Measurements from ENCODE around the gene KDM4D. TPM values are rescaled to one million over a fixed set of nuclear protein-coding genes. Genes with fewer than 3 reads are reported as not detected.

Gene KDM4D
- total and polyA plus RNA-seq, 2 experiments from 2014 or later, result 0.65 to 0.94 TPM

- H3K36me3 ChIP-seq (ENCODE audit: insufficient read depth), result no peaks in the 10 kb centered on the region
- H3K27me3 ChIP-seq (ENCODE audit: insufficient read depth), result no peaks in the 10 kb centered on the region
- no peaks in the 10 kb centered on the region for H3K9me2 ChIP-seq (ENCODE audit: insufficient read depth)
- peaks cover 3% of the 10 kb centered on the region for H3K27me3 Mint-ChIP-seq (ENCODE audit: insufficient read depth, low read depth, poor library complexity)
- H3K36me3 Mint-ChIP-seq (ENCODE audit: low read depth), result no peaks in the 10 kb centered on the region
- no peak overlapping the region; the same call in 2 of the 3 replicates for H3K4me3 Mint-ChIP-seq
- H3K9me3 Mint-ChIP-seq, result no peaks in the 10 kb centered on the region
- DNase-seq (ENCODE audit: low spot score), result peak; percentile 58
- H3K4me1 Mint-ChIP-seq, result peaks cover 28% of the 10 kb centered on the region
- H3K27ac ChIP-seq (ENCODE audit: low read depth), result no peak overlapping the region
- no peak overlapping the region for H3K4me3 ChIP-seq
- peak; percentile 89 for ATAC-seq
- no peaks in the 10 kb centered on the region for H4K20me1 ChIP-seq (replicated peaks; ENCODE audit: insufficient read depth)
- no peak overlapping the region for H3K4me2 ChIP-seq
- peaks cover 13% of the 10 kb centered on the region for H3K4me1 ChIP-seq (ENCODE audit: insufficient read depth)
- no peak overlapping the region for H3K27ac Mint-ChIP-seq
- TF ChIP-seq NANOG (IDR thresholded peaks at IDR 0.05; ENCODE audit: borderline replicate concordance) (no peak), ZNF114 (CRISPR knock-in tag; IDR thresholded peaks at IDR 0.05) (no peak), CREB1 (CRISPR knock-in tag; IDR thresholded peaks at IDR 0.05; ENCODE audit: low read depth) (no peak), EZH2phosphoT487 (IDR thresholded peaks at IDR 0.05; ENCODE audit: unreplicated experiment) (no peak), JUNB (IDR thresholded peaks at IDR 0.05; ENCODE audit: unreplicated experiment) (no peak), ETS1 (IDR thresholded peaks at IDR 0.05) (no peak), REST (IDR thresholded peaks at IDR 0.05; ENCODE audit: unreplicated experiment) (no peak), STAT1 (IDR thresholded peaks at IDR 0.05; ENCODE audit: unreplicated experiment) (no peak), ZNF331 (CRISPR knock-in tag; IDR thresholded peaks at IDR 0.05; ENCODE audit: low read depth) (no peak), POLR2AphosphoS5 (IDR thresholded peaks at IDR 0.05; ENCODE audit: low read depth) (no peak), EZH2 (IDR thresholded peaks at IDR 0.05; ENCODE audit: low read depth, unreplicated experiment) (no peak)
- TF ChIP-seq, protein P1, sequence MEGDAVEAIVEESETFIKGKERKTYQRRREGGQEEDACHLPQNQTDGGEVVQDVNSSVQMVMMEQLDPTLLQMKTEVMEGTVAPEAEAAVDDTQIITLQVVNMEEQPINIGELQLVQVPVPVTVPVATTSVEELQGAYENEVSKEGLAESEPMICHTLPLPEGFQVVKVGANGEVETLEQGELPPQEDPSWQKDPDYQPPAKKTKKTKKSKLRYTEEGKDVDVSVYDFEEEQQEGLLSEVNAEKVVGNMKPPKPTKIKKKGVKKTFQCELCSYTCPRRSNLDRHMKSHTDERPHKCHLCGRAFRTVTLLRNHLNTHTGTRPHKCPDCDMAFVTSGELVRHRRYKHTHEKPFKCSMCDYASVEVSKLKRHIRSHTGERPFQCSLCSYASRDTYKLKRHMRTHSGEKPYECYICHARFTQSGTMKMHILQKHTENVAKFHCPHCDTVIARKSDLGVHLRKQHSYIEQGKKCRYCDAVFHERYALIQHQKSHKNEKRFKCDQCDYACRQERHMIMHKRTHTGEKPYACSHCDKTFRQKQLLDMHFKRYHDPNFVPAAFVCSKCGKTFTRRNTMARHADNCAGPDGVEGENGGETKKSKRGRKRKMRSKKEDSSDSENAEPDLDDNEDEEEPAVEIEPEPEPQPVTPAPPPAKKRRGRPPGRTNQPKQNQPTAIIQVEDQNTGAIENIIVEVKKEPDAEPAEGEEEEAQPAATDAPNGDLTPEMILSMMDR (conservative IDR thresholded peaks at IDR 0.05; ENCODE audit: low read depth in 2 of 2), result no peak
- TF ChIP-seq, protein P2, sequence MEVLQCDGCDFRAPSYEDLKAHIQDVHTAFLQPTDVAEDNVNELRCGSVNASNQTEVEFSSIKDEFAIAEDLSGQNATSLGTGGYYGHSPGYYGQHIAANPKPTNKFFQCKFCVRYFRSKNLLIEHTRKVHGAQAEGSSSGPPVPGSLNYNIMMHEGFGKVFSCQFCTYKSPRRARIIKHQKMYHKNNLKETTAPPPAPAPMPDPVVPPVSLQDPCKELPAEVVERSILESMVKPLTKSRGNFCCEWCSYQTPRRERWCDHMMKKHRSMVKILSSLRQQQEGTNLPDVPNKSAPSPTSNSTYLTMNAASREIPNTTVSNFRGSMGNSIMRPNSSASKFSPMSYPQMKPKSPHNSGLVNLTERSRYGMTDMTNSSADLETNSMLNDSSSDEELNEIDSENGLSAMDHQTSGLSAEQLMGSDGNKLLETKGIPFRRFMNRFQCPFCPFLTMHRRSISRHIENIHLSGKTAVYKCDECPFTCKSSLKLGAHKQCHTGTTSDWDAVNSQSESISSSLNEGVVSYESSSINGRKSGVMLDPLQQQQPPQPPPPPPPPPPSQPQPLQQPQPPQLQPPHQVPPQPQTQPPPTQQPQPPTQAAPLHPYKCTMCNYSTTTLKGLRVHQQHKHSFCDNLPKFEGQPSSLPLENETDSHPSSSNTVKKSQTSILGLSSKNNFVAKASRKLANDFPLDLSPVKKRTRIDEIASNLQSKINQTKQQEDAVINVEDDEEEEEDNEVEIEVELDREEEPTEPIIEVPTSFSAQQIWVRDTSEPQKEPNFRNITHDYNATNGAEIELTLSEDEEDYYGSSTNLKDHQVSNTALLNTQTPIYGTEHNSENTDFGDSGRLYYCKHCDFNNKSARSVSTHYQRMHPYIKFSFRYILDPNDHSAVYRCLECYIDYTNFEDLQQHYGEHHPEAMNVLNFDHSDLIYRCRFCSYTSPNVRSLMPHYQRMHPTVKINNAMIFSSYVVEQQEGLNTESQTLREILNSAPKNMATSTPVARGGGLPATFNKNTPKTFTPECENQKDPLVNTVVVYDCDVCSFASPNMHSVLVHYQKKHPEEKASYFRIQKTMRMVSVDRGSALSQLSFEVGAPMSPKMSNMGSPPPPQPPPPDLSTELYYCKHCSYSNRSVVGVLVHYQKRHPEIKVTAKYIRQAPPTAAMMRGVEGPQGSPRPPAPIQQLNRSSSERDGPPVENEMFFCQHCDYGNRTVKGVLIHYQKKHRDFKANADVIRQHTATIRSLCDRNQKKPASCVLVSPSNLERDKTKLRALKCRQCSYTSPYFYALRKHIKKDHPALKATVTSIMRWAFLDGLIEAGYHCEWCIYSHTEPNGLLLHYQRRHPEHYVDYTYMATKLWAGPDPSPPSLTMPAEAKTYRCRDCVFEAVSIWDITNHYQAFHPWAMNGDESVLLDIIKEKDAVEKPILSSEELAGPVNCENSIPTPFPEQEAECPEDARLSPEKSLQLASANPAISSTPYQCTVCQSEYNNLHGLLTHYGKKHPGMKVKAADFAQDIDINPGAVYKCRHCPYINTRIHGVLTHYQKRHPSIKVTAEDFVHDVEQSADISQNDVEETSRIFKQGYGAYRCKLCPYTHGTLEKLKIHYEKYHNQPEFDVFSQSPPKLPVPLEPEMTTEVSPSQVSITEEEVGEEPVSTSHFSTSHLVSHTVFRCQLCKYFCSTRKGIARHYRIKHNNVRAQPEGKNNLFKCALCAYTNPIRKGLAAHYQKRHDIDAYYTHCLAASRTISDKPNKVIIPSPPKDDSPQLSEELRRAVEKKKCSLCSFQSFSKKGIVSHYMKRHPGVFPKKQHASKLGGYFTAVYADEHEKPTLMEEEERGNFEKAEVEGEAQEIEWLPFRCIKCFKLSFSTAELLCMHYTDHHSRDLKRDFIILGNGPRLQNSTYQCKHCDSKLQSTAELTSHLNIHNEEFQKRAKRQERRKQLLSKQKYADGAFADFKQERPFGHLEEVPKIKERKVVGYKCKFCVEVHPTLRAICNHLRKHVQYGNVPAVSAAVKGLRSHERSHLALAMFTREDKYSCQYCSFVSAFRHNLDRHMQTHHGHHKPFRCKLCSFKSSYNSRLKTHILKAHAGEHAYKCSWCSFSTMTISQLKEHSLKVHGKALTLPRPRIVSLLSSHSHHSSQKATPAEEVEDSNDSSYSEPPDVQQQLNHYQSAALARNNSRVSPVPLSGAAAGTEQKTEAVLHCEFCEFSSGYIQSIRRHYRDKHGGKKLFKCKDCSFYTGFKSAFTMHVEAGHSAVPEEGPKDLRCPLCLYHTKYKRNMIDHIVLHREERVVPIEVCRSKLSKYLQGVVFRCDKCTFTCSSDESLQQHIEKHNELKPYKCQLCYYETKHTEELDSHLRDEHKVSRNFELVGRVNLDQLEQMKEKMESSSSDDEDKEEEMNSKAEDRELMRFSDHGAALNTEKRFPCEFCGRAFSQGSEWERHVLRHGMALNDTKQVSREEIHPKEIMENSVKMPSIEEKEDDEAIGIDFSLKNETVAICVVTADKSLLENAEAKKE (CRISPR knock-in tag; IDR thresholded peaks at IDR 0.05), result no peak
- no peak overlapping the region for H2AFZ ChIP-seq
- H3K79me2 ChIP-seq (replicated peaks; ENCODE audit: insufficient read depth), result no peaks in the 10 kb centered on the region
- H3F3A ChIP-seq (replicated peaks; ENCODE audit: low read depth), result no peaks in the 10 kb centered on the region
Observed at GRCh38 chr11:94934362-94934761, 39.1 kb upstream of the KDM4D start.

All from GM23338 (cell line).